ENCODE results near the gene MIP. TPM values are rescaled to one million over a fixed set of nuclear protein-coding genes. Genes with fewer than 3 reads are reported as not detected.
A peak's percentile ranks its signal among the peaks of the same experiment; 100 is the strongest.

MIP gene
- total RNA-seq, 1 donor from 2014 or later: not detected

DNA sequence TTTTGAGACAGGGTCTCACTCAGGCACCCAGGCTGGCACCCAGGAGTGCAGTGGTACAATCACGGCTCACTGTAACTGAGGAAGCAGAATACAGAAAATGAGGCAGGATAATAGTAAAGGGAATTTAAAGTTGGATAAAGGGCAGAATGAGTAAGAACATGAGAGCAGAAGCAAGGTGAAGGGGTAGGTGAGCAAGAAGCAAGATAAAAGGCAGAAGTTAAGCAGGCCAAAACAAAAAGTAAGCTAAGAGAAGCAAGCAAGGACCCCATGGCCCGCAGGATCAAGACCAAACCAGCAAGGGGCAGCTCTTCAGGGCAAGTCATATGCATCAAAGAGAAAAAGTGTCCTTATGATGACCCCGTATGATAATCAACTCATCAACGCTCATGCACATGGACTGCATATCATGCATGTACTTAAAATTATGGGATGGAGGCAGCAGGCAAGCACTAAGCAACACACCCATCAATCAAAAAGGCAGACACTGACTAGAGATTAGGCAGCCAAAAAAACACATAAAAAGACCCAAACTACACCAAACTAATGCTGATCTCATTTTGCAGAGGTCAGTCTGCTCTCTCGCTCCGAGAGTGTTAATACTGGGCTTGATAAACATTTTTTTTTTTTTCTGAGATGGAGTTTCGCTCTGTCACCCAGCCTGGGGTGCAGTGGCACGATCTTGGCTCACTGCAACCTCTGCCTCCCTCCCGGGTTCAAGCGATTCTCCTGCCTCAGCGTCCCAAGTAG lies 16.9 kb downstream of the MIP start:
- no peak for DNase-seq (ENCODE audit: low spot score, unreplicated experiment)
- H3K9me3 Mint-ChIP-seq (ENCODE audit: low read depth): no peaks in the 10 kb centered on the region
- H3K4me1 Mint-ChIP-seq (ENCODE audit: low read depth): peaks cover 3% of the 10 kb centered on the region
- H3K27me3 Mint-ChIP-seq: no peaks in the 10 kb centered on the region
- no peak overlapping the region for H3K4me3 Mint-ChIP-seq (ENCODE audit: low read depth)
- H3K36me3 Mint-ChIP-seq (ENCODE audit: insufficient read depth): peaks cover 7% of the 10 kb centered on the region
- TF ChIP-seq, protein P1, sequence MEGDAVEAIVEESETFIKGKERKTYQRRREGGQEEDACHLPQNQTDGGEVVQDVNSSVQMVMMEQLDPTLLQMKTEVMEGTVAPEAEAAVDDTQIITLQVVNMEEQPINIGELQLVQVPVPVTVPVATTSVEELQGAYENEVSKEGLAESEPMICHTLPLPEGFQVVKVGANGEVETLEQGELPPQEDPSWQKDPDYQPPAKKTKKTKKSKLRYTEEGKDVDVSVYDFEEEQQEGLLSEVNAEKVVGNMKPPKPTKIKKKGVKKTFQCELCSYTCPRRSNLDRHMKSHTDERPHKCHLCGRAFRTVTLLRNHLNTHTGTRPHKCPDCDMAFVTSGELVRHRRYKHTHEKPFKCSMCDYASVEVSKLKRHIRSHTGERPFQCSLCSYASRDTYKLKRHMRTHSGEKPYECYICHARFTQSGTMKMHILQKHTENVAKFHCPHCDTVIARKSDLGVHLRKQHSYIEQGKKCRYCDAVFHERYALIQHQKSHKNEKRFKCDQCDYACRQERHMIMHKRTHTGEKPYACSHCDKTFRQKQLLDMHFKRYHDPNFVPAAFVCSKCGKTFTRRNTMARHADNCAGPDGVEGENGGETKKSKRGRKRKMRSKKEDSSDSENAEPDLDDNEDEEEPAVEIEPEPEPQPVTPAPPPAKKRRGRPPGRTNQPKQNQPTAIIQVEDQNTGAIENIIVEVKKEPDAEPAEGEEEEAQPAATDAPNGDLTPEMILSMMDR (IDR thresholded peaks at IDR 0.05; ENCODE audit: unreplicated experiment): no peak
- H3K27ac Mint-ChIP-seq: peak overlapping the region; percentile 2

DNA sequence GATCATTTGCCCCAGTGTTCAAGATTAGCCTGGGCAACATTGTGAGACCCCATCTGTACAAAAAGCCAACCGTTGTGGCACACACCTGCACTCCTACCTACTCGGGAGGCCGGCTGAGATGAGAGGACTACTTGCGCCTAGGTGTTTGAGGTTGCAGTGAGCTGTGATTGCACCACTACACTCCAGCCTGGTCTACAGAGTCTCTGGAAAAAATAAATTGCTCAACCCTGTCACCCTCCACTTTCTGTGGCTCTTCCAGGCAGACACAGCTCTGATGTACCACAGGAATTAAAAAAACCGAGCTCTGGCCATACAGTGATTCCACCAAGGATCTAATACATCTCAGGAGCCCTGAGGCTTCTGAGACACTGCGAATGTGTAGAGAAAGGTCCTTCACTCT lies 19.6 kb downstream of the MIP start:
- H3K27ac Mint-ChIP-seq: no peak overlapping the region
- H3K4me1 Mint-ChIP-seq (ENCODE audit: low read depth): peaks cover 2% of the 10 kb centered on the region
- TF ChIP-seq, protein P1 (IDR thresholded peaks at IDR 0.05; ENCODE audit: unreplicated experiment): no peak
- no peaks in the 10 kb centered on the region for H3K27me3 Mint-ChIP-seq
- peaks cover 7% of the 10 kb centered on the region for H3K36me3 Mint-ChIP-seq (ENCODE audit: insufficient read depth)
- H3K9me3 Mint-ChIP-seq (ENCODE audit: low read depth): no peaks in the 10 kb centered on the region
- DNase-seq (ENCODE audit: low spot score, unreplicated experiment): no peak
- H3K4me3 Mint-ChIP-seq (ENCODE audit: low read depth): no peak overlapping the region

DNA sequence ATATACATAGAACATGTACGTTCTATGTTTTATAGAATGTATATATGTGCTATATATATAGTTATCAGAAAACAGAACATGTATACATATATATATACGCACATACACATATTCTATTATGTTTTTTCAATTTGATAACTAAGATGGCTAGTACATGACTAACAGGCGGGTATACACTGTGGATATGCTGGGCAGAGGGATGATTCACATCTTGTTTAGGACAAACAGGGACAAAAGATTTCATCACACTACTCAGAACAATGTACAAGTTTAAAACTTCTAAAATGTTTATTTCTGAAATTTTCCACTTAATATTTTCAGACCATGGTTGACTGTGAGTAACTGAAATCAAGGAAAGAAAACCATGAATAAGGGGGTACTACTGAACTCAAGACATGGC lies 22.6 kb downstream of the MIP start:
- DNase-seq (ENCODE audit: low spot score, unreplicated experiment): no peak
- no peaks in the 10 kb centered on the region for H3K9me3 Mint-ChIP-seq (ENCODE audit: low read depth)
- H3K4me3 Mint-ChIP-seq (ENCODE audit: low read depth): no peak overlapping the region
- H3K4me1 Mint-ChIP-seq (ENCODE audit: low read depth): no peaks in the 10 kb centered on the region
- H3K27me3 Mint-ChIP-seq: no peaks in the 10 kb centered on the region
- H3K36me3 Mint-ChIP-seq (ENCODE audit: insufficient read depth): peaks cover 13% of the 10 kb centered on the region
- TF ChIP-seq, protein P1 (IDR thresholded peaks at IDR 0.05; ENCODE audit: unreplicated experiment): no peak
- no peak overlapping the region for H3K27ac Mint-ChIP-seq

DNA sequence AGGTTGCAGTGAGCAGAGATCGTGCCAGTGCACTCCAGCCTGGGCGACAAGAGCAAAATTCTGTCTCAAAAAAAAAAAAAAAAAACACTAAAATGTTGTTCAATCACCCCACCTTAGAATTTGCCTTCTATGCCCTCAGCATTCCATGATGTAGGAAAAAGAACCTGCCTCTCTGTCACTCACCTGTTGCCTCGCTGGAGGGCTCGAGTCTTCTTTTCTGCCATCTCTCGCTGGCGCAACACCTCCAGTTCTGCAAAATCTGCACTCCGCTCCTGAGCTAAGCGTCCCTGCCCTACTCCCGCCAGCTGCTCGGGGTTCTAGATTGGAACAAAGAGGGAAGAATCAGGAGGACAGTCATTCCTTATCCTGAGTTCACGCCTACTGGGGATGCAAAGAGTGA lies 23.2 kb downstream of the MIP start:
- no peak for DNase-seq (ENCODE audit: low spot score, unreplicated experiment)
- Mint-ChIP-seq H3K4me3 (ENCODE audit: low read depth) (no peak overlapping the region), H3K9me3 (ENCODE audit: low read depth) (no peaks in the 10 kb centered on the region), H3K4me1 (ENCODE audit: low read depth) (no peaks in the 10 kb centered on the region), H3K36me3 (ENCODE audit: insufficient read depth) (peaks cover 13% of the 10 kb centered on the region), H3K27ac (no peak overlapping the region), H3K27me3 (no peaks in the 10 kb centered on the region)
- TF ChIP-seq, protein P1 (IDR thresholded peaks at IDR 0.05; ENCODE audit: unreplicated experiment): no peak

DNA sequence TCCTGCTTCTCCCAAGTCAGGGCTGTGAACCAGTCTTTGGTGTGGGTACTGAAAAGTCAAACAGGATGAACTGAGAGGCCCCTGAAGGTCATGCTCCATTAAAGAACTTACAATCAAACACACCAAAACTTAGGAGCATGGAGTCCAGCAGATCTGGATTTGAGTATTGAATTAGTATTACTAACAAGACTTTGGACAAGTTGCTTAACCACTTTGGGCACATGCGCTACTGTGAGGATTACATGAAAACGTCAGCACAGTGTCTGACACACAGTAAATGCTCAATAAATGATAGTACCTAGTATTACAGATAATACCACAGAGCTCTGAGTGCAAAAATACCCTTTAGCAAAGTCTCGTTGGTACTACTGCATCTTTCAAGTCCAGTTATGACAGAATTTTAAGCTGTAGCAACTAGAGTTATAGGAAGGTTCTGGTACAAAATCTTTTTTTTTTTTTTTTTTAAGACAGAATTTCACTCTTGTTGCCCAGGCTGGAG lies 28.5 kb downstream of the MIP start:
- TF ChIP-seq, protein P1 (IDR thresholded peaks at IDR 0.05; ENCODE audit: unreplicated experiment): no peak
- H3K4me3 Mint-ChIP-seq (ENCODE audit: low read depth): no peak overlapping the region
- peaks cover 17% of the 10 kb centered on the region for H3K36me3 Mint-ChIP-seq (ENCODE audit: insufficient read depth)
- H3K9me3 Mint-ChIP-seq (ENCODE audit: low read depth): no peaks in the 10 kb centered on the region
- no peaks in the 10 kb centered on the region for H3K4me1 Mint-ChIP-seq (ENCODE audit: low read depth)
- no peak for DNase-seq (ENCODE audit: low spot score, unreplicated experiment)
- no peaks in the 10 kb centered on the region for H3K27me3 Mint-ChIP-seq
- no peak overlapping the region for H3K27ac Mint-ChIP-seq
